GM23338 (cell line): ENCODE measurements around the gene CEP20.

Experiments
- CREB1 ChIP-seq: fragments of 250-450 bp; sonication (Bioruptor Pico); IDR thresholded peaks from 2 replicates; pipeline ENCODE4 v1.5.0; 2020; ENCODE audit warnings: low read depth, mild to moderate bottlenecking, moderate library complexity
- ETS1 ChIP-seq: IDR thresholded peaks from 2 replicates; pipeline ENCODE4 v1.6.1; 2016; ENCODE audit warnings: antibody characterized with exemption
- EZH2 ChIP-seq: fragments of 200-600 bp; sonication (generic); IDR thresholded peaks from one replicate; pipeline ENCODE4 v1.8.0; 2017; ENCODE audit warnings: antibody characterized with exemption, mild to moderate bottlenecking, low read depth; ENCODE audit not compliant: unreplicated experiment
- EZH2phosphoT487 ChIP-seq: fragments of 200-600 bp; sonication (generic); IDR thresholded peaks from one replicate; pipeline ENCODE4 v1.8.1; 2018; ENCODE audit warnings: antibody characterized with exemption; ENCODE audit not compliant: unreplicated experiment
- JUNB ChIP-seq: IDR thresholded peaks from one replicate; pipeline ENCODE4 v1.6.1; 2016; ENCODE audit warnings: antibody characterized with exemption; ENCODE audit not compliant: unreplicated experiment
- NANOG ChIP-seq: IDR thresholded peaks from 2 replicates; pipeline ENCODE4 v1.6.1; 2016; ENCODE audit warnings: antibody characterized with exemption, borderline replicate concordance
- POLR2AphosphoS5 ChIP-seq: IDR thresholded peaks from 2 replicates; pipeline ENCODE4 v1.6.1; 2016; ENCODE audit warnings: antibody characterized with exemption, low read depth
- REST ChIP-seq: IDR thresholded peaks from one replicate; pipeline ENCODE4 v1.6.1; 2018; ENCODE audit warnings: antibody characterized with exemption; ENCODE audit not compliant: unreplicated experiment
- STAT1 ChIP-seq: IDR thresholded peaks from one replicate; pipeline ENCODE4 v1.6.1; 2016; ENCODE audit warnings: antibody characterized with exemption; ENCODE audit not compliant: unreplicated experiment
- ZNF114 ChIP-seq: fragments of 250-450 bp; sonication (Bioruptor Pico); IDR thresholded peaks from 2 replicates; pipeline ENCODE4 v1.5.0; 2020; ENCODE audit warnings: mild to moderate bottlenecking, moderate library complexity
- TF ChIP-seq, protein P1 (sequence below), 2 experiments: fragments of 200-600 bp in 1 of 2; sonication (generic) in 1 of 2; conservative IDR thresholded peaks; 2 replicates each; pipeline versions ENCODE4 v1.5.1 to v1.6.1; 2016 to 2017; ENCODE audit warnings: antibody characterized with exemption in 2 of 2, low read depth in 2 of 2, mild to moderate bottlenecking in 2 of 2, moderate library complexity in 1 of 2

DNA sequence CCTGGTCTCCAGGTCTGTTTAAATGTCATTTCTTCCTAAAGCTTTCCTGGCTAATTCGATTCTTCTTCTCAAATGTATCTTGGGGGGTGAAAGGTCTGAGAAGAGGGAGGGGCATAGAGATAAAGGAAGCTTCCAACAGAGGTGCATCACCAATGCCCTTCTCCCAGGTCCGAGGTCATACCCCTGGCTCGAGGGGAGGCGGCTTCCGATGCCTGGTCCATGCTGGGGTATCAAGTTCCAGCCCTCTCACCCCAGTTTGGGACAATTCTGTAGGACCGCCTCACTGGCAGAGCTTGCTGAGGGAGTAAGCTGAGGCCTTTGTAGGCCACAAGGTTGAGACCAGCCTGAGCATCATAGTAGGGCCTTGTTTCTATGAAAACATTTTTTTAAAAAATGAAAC lies 10.3 kb upstream of the CEP20 start:
- TF ChIP-seq, protein P1, sequence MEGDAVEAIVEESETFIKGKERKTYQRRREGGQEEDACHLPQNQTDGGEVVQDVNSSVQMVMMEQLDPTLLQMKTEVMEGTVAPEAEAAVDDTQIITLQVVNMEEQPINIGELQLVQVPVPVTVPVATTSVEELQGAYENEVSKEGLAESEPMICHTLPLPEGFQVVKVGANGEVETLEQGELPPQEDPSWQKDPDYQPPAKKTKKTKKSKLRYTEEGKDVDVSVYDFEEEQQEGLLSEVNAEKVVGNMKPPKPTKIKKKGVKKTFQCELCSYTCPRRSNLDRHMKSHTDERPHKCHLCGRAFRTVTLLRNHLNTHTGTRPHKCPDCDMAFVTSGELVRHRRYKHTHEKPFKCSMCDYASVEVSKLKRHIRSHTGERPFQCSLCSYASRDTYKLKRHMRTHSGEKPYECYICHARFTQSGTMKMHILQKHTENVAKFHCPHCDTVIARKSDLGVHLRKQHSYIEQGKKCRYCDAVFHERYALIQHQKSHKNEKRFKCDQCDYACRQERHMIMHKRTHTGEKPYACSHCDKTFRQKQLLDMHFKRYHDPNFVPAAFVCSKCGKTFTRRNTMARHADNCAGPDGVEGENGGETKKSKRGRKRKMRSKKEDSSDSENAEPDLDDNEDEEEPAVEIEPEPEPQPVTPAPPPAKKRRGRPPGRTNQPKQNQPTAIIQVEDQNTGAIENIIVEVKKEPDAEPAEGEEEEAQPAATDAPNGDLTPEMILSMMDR (conservative IDR thresholded peaks at IDR 0.05; ENCODE audit: low read depth in 2 of 2) = no peak
- TF ChIP-seq CREB1 (CRISPR knock-in tag) (no peak), POLR2AphosphoS5 (no peak), EZH2phosphoT487 (no peak), EZH2 (no peak), REST (no peak), ETS1 (no peak), STAT1 (no peak), ZNF114 (no peak), NANOG (no peak), JUNB (no peak)
